Measurements from ENCODE around the gene ARHGAP15.

The ARHGAP15 gene

GRCh38 chr2:143176606-143177005 is 47.4 kb downstream of the ARHGAP15 start:
- DNase-seq = no peak

- DNase-seq = no peak
Measured at GRCh38 chr2:143177096-143177786, 48.0 kb downstream of the ARHGAP15 start.

DNA sequence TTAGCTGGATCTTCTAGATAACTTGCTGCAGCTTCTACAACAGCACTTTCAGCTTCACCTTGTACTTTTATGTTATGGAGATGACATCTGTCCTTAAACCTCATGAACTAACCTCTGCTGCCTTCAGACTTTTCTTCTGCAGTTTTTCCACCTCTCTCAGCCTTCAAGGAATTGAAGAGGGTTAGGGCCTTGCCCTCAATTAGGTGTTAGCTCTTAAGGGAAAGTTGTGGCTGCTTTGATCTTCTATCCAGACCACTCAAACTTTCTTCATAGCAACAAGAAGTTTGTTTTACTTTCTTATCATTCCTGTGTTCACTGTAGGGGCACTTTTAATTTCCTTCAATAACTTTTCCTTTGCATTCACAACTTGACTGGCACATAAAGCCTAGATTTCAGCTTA is 52.3 kb downstream of the ARHGAP15 start:
- no peak for DNase-seq

- DNase-seq = no peak
Measured at GRCh38 chr2:143182649-143183048, 53.4 kb downstream of the ARHGAP15 start.

DNA sequence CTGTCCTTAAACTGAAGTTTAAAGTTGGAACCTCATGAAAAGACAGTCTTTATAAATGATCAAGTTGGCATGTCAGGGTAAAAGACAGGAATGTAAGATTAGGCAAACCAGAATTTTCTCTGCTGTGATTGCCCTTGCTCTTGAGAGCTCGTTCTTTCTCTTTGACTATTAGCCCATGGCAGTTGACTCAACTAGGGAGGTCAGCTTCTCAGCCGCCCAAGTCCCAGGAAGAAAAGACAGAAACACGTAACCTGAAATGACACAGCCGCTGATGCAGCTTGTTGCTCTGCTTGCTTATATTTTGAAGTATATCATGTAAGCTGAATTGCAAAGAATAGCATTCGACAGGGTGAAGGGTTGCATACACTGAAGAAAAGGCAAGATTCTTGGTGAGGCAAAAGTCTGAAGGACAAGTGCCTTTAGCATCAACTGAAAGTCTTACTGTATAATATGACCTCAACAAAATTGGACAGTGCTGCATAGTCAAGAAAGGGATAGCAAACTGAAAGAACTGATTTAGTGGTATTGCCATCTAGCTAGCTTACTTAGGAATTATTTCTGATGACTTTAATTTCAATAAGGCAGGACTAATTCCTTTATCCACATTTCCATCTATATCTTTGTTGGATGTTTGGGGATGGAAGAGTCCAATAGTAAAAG is 54.7 kb downstream of the ARHGAP15 start:
- DNase-seq = no peak

DNA sequence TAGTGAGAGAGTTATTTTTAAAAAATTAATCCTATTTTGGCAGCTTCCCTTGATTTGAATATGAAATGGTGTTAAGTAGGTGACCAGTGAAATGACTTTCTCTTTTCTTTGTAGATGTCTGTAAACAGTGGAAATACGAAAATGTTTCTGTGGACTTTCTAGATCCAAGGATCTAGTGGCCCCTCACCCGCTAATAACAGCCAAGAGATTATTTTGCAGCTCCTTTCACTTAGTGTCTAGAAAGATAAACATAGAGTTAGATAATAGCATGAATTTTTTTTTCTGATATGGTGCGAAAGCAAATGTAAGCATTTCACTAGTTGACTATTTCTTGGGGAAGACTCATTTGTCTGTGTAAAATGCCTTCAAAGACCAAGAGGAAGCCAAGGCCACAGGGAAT is 57.7 kb downstream of the ARHGAP15 start:
- DNase-seq = no peak

GRCh38 chr2:143190431-143190830 is 61.2 kb downstream of the ARHGAP15 start:
- DNase-seq = no peak

DNA sequence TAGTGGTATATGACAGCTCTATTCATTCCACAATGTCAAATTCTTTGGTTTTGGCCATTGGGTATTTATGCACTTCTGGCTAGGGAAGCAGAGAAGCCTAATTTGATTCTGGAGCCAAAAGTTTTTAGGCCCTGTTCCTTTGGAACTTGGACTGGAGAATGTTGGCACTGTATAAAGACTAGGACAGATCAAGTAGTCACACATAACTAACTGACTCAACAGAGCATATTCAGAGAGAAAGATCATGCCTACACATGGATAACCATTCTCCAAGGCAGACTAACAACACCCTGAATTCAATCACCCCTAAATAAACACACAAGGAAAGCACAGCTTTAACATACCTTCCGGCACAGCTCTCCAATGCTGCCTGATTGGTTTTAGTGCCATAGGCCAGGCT is 62.9 kb downstream of the ARHGAP15 start:
- no peak for DNase-seq

DNA sequence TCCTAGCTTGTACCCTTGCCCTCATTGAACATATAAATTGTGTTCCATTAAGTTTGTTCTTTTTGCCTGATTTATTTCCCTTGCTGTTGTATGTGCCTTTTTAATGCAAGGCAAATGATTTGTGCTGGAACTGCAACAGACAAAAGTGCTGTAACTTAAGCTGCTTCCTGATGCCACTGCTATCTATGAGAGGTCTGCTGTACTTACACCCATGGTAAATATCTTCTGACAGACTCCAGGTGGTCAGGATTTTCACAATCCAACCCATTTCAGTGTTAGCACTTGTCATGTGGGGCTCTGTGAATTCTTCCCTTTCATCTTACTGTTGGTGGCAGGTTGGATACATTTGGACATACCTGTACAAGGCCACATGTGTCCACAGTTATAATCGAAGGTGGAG is 63.5 kb downstream of the ARHGAP15 start:
- no peak for DNase-seq

DNA sequence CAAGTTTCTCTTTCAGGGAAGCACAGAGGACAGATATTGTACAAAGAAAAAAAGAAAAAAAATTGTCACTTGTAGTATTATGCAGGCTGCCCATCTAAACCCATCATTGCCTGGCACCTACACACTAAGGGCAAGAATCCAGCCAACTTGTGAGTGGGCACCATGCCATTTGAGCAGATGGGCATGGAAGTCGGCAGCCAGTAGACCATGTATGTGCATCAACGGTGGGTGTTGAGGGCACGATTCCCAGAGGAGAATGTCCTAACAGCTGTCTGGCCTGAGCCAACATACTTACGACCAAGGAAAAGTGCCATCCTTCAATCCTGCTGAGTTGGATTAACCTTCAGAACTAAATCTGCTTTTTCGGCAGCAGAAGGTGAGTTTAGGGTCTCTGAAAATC is 63.9 kb downstream of the ARHGAP15 start:
- DNase-seq = no peak

DNA sequence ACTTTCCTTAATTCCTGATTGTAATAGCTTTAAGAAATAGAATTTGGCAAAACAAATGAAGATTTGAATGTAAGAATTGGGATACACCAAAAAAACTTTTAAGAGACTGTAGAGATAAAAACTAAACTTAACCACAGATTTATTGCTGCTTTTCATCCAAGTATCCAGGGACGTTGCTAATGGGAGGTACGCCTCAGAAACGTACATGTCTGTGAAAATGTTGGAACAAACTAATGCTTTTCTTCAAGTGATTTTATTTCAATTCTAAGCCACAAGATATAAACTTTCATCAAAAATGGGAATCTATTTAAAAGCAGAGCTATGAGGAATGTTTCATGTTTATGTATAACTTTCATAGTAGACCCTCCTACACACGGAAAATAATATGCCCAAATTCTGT is 66.3 kb downstream of the ARHGAP15 start:
- DNase-seq = no peak

- no peak for DNase-seq
Measured at GRCh38 chr2:143204062-143204461, 74.8 kb downstream of the ARHGAP15 start.

DNA sequence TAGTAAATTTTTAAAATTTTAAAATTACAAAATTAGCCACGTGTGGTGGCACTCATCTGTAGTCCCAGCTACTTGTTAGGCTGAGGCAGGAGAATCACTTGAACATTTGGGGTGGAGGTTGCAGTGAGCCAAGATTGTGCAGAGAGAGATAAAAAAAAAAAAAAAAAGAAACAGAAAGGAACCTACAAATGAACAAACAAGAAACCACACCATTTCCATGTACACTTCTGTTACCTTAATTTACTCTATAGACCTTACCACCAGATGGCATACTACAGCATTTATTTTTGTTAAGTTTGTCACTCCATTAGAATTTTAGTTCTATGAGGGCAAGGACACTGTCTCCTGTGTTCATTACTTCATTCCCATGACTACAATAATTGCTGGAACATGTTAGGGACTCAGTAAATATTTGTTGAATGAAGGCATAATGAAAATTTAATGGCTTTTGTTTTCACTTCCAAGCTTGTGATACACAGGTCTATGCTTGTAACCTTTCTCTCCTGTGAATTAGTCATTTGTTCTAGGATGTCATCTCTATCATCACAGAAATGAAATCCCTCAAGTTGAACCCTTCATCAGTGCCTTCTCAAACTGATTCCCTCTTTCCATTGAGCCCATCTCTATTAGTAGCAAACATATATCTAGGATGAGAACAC is 76.0 kb downstream of the ARHGAP15 start:
- DNase-seq = no peak

DNA sequence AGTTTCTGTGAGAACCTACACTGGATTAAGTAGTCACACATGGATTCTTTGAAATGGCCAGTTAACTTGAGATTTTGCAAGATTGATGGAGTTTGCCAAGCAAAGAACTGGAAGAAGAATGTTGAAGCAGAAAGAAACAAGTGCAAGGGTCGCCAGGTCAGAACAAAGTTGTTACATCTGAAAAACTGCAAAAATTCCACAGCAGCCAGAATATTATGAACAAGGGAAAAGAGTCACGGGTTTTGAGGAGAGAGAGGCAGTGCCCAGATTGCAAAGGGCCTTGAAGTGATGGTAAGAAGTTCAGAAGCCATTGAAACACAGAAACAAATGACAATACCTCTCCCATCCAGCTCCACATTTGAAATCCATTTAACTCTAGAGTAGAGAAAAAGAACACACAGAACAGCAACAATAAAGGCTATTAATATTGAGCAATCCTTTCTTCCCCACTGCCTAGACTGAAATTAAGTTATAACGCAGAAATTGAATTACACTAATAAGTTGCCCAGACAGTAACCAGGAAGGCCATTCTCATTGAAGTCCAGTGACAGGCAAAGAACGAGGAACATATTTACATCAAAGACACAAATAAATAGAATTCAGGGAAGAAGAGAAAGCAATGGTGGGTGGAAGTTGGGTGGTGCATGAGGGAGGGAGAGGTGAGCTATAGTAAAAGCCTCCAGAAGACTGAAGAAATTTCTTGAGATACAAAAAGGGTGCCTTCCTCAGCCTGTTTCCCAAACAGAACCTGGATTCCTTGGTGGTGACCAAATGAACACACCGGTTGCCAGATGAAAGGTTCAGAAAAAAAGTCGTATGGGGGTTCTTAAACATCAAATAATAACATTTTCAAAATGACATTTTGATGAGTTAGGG is 80.6 kb downstream of the ARHGAP15 start:
- DNase-seq = no peak

GRCh38 chr2:143210446-143210819 is 81.2 kb downstream of the ARHGAP15 start:
- DNase-seq = no peak

DNA sequence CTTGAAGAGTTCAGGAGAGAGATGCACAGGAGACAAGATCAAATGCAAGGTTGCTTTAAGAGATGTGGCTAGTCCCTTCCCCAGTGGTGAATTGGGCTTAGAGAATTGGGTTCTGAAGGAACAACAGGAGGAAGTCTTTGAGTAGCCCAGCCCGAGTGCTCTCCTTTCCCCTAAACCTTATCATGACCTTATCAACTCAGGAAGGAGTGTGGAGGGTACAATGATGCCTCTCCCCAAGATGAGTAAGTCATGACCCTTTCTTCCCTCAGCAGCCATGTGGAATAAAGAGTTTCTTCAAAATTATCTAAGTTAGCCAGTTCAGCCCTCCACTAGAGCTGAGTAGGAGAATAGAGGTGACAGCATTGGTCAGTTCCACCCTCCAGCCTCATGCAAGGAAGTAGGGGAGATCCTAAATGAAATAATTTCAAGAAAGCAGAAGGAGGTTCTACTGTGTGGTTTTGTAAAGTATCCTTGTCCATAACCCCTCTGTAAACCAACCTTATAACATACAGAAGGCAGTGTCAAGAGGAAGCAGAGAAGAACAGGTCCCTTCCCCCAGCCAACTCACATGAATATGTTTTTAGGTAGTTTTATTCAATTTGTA is 88.4 kb downstream of the ARHGAP15 start:
- no peak for DNase-seq

DNA sequence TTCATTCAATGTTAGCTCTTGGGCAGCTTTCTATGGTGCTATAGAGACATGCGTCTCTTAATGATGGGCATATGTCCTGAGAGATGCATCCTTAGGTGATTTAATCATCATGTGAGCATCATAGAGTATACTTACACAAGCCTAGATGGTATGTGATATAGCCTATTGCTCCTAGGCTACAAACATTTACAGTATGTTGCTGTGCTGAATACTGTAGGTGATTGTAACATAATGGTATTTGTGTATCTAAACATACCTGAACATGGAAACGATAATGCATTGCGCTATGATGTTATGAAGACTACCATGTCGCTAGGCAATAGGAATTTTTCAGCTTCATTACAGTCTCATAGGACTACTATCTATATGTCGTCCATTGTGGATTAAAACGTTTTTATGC is 89.4 kb downstream of the ARHGAP15 start:
- DNase-seq = no peak

- DNase-seq = no peak
Measured at GRCh38 chr2:143219266-143219665, 90.0 kb downstream of the ARHGAP15 start.

- no peak for DNase-seq
Measured at GRCh38 chr2:143223556-143223955, 94.3 kb downstream of the ARHGAP15 start.

GRCh38 chr2:143225931-143226330 is 96.7 kb downstream of the ARHGAP15 start:
- no peak for DNase-seq

- DNase-seq = no peak
Measured at GRCh38 chr2:143226714-143227541, 97.7 kb downstream of the ARHGAP15 start.

GRCh38 chr2:143229411-143229810 is 100.2 kb downstream of the ARHGAP15 start:
- no peak for DNase-seq

Measured in CD4-positive, alpha-beta T cell treated with Interleukin-15 for 1 hour (primary cell).